Dedifferentiated amniotic fluid mesenchymal stem cell (primary cell): Measurements from ENCODE around the gene SPATA22.
"Not testable (repeated sequence)": the region's sequence is repeated elsewhere in the genome, so short reads cannot be mapped to it uniquely, and the experiment has no call there.

ENCODE experiments used
- DNase-seq: peaks from one replicate; pipeline ENCODE4 v3.0.0-alpha.2; 2016; ENCODE audit errors: extremely low spot score

SPATA22 gene

DNA sequence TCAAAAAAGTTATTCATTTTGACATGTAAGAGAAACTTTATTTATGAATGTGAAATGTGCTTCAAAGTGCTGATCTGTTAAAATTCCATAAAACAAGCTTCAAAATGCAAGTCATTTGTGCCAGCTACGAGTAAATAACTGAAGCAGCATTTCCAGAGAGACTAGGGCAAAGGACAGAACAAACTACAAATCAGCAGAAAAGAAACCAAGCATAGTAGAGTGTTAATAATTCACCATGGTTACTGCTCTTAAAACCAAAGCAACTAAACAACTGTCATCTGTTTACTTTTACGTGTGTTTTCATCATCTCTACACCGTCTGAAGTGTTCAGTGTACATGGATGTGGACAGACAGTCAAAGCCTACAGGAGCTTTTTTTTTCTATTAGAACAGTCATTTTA, 2.6 kb upstream of the SPATA22 start:
- no peak for DNase-seq

DNA sequence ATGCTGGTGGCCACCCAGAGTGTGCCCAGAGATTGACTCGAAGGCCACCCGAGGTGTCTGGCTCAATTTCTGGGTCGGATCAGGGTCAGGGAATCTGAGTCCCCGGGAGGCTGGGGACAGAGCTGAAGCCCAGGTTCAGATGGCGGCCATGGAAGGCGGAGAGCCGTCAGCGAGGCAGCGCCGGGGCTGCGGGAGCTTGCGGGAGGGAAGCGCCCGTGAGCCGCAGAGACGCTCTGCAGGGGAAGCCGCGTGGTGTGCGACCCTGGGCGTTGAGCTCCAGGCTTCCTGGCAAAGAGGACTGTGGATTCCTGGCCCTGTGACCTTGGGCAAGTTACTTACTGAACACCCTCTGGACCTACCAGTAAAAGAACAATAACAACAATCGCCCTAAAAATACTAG, 518 bp upstream of the SPATA22 start:
- DNase-seq: no peak

DNA sequence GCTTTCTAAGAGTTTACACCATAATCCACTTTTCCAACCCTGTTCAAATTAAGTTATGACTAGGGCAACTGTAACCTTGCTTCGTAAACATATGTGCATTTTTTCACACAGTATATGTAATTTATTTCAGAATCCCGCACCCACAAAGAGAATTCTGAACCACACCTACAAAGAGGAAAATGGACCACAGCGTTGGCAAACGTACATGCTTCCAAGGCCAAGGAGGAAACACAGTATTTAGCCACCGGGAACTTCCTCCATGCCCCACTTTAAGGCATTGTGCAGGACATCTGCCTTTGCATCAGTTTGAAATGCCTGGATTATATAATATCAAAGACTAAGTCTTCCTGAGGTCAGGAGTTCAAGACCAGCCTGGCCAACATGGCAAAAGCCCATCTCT, 2.1 kb downstream of the SPATA22 start:
- DNase-seq: no peak

DNA sequence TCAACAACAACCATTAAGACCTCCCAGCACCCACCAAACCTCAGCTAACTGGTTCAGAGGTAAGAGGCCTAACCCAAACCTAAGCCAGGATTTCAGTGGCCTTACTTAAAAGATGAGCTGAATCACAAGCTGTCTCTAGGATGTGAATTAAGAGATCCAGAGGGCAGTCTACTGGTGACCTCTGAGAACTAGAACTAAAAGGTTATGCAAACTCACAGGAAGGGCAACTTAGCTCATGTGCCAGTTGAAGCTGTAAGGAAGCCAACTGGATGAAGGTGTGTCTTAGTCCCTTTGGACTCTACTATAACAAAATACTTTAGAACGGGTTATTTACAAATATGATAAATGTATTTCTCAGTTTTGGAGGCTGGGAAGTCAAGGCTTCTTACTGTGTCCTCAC, 5.3 kb downstream of the SPATA22 start:
- not testable (repeated sequence) for DNase-seq

DNA sequence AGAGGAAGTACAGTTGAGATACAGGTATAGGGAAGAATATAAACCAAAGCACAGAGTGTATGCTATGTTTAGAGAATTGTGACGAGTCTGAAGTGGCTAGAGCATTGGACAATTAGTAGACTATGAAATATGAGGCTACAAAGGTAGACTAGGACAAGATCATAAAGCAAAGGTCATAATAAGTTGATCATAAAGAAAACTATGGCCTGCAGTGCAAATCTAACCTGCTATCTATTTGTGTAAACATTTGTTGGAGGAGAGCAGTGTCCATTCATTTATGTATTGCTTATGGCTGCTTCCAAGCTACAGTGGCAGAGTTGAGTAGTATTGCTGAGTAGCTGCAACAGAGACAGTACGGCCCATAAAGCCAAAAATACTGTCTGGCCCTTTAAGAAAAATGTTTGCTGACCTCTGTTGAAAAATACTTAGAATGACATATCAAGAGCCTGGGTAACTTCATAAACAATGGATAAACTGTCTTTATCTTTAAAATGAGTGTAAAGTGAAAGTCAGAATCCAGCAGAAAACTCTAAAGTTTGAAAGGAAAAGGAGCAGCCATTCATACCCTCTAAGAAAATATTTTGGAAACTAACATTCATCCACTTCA, 23.5 kb downstream of the SPATA22 start:
- DNase-seq: no peak

DNA sequence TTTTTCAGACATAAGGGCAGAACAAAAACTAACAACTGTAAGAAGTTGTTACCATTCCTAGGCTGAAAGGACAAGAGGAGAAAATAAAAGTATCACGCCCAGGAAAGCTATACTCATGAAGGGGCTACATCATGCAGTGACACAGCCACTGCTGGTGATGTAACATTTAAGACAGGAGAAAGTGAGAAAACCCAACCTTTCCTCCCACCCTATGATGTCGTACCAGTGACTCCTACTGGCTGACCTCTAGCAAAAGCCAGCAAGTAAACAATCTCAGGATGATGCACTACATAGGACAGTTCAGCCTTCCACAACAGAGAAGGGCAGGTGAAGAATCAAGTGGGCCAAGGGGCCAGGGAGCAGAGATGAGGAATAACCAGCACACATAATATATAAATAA, 24.0 kb downstream of the SPATA22 start:
- DNase-seq: no peak

DNA sequence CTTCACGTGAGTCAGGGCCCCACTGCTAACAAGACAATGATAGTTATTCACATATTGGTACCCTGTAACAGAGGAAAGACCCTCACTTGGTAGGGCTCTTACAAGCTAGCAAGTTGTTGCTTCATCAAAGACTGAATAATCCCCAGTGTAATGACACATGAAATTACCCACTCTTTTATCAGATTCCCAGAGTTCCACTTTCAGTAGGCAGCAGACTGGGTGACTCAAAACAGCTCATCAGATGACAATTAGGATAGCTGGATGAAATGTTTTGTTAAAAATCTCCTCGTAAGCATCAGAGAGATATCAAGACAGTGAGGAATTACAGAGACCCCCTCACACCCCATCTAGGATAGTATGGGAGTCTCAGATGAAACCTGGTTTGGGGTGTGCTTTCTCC, 31.2 kb downstream of the SPATA22 start:
- DNase-seq: no peak

DNA sequence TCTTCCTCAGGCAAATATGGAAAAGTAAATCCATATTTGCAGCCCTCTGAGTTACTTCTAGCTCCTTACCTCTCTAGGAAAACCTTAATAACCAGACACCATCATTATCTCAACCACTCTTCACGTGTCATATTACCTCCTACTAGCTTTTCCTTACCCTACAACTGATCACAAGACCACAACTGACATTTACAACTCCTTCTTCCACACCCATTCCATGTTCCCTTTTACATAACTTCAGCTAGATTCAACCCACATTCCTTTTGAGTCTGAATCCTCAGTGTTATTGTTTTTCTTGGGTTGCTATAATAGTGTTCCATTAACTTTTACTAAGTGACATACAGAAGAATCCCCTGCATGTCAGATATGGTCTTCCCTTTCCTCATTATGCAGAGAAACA, 33.3 kb downstream of the SPATA22 start:
- no peak for DNase-seq

DNA sequence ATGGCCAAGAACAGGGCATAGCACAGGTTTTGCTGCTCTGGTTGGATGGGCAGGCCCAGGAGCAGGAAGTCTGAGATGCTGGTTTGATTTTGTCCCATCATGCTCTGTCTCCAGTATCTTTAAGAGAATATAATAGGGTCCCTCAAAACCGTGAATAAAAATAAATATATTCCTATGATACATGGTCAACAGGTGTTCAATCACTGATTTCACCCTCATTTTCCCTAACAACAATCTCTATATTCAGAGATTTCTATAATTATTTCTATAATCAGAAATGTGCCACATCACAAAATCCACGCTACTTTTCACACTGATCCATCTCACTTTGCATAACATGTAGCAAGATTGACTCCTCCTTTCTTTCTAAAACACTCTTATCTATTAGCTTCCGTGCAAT, 37.9 kb downstream of the SPATA22 start, which contains the start of gene OR1E2:
TSS of gene OR1E2 (minus strand) at position 101 of the 400 bp plus-strand sequence. CDS start at position 101, 0 bp downstream.
- DNase-seq: no peak

DNA sequence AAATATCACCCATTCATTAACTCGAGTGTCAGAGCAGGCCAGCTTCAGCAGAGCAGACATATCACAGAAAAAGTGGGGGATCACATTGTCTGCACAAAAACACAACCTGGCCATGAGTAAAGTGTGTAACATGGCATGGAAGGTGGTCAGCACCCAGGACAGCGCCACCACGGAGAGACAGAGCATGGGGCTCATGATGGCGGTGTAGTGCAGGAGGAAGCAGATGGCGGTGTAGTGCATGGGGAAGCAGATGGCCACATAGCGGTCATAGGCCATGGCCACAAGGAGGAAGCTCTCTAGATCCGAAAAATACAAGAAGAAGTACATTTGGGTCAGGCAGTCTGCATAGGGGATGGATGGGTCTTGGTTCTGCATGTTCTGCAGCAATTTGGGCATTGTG, 38.4 kb downstream of the SPATA22 start:
- DNase-seq: not testable (repeated sequence)

DNA sequence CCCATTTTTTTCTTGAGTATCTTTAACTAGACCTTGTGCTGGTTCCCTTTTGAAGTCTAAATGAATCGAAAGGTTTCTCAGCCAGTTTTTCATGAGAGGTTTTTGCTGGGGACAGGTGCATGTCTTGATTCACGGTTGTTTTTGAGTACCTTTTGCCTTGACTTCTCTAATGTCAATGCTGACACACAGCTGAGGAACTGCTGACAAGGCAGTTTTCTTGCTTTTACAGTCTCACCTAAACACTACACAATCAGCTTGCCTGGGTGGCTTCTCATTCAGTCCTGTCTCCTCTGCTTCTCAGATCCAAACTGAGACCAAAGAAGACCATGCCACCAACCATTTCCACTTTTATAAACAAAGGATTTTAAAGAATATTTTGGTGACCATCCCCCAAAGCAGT, 53.4 kb downstream of the SPATA22 start:
- no peak for DNase-seq

DNA sequence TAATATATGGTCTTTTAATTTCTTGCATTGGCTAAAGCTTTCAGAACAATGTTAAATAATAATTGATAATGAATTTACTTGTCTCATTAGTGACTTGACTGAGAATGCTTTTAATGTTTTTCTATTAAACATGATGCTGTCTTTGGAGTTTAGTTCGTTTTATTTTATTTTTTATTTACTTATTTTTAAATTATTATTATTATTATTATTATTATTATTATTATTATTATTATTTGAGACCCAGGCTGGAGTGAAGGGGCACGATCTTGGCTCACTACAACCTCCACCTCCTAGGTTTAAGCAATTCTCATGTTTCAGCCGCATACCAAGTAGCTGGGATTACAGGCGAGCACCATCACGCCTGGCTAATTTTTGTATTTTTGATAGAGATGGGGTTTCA, 56.0 kb downstream of the SPATA22 start:
- no peak for DNase-seq

DNA sequence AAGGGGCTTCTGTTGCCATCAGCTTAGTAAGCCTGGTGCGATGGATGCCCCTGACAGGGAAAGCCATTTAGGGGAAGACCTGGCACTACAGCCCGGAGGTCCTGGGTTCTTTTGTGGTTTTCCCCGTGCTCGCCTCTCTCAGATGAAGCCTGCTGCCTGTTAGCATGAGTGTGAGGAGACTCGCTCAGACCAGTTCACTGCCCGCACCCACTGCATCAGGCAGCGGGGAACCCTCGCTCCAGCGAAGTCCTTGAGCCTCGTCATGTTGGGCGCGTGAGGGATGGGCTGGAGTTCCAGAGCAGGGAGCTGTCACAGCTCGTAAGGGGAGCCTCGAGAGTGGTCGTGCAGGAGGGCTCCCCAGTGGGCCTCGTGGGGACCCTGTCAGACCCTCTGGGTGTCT, 59.4 kb downstream of the SPATA22 start:
- DNase-seq: not testable (repeated sequence)

DNA sequence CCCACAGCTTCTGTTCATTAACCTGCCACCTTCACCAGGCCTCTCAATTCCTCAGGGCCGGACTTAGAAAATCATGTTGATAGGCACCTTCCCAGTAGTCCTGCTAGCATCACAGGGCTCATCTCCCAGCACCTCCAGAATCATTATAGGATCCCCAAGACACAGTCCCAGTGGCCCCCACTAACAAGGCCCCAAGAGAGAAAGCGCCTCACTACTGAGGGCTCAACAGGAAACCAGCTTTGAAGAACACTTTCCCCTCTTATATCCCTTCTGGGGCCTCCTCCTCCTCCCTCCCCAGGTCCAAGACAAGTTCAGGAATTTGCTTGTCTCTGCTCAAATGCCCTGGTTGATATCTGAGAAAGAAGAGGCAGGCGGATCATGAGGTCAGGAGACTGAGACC, 60.5 kb downstream of the SPATA22 start, which contains the start of gene OR3A3:
TSS of gene OR3A3 (plus strand) at position 301 of the 400 bp plus-strand sequence.
- DNase-seq: no peak

DNA sequence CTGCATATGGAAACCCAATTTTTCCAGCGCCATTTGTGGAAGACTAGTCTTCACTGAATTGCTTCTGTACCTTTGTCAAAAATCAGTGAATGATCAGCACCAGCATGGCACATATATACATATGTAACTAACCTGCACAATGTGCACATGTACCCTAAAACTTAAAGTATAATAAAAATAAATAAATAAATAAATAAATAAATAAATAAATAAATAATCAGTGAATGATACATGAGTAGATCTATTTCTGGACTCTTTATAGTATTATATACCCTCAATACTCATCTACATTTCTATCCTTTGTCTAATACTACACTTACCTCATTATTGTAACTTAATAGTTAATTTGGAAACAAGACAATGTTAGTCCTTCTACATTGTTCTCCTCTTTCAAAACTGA, 67.8 kb downstream of the SPATA22 start:
- DNase-seq: not testable (repeated sequence)

DNA sequence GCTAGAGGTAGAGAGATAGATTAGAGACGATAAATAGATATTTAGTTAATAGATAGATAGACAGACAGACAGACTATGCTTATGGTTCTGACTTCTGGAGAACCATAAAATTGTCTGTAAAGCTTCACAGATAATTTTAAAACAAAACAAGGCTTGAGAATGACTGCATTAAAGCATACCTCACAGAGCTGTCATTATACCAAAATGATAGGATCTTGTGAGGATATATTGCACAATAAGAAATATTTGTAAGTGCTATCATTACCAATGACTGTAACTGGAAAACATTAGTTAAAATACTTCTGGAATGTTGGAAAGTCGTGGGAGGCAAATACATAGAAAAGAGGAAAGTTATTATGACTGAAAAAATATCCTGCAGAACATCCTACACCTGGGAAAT, 69.8 kb downstream of the SPATA22 start:
- no peak for DNase-seq

DNA sequence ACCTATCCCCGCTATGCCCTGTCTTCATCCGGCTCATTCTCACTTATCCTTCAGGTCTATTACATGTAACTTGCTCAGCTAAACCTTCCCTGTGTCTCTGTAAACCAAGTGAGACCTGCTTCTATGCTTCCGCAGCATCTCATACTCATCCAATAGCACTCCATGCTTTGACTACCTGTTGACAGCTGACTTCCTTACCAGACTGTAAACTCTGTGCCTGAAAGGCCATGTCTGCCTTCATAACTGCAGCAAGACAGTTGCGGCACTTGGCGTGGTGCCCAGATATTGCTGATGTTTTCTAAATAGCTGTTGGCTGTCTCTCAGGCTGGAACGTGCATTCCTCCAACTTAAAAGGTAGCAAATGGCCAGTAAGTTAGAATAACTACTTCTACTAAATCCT, 71.6 kb downstream of the SPATA22 start:
- DNase-seq: no peak

DNA sequence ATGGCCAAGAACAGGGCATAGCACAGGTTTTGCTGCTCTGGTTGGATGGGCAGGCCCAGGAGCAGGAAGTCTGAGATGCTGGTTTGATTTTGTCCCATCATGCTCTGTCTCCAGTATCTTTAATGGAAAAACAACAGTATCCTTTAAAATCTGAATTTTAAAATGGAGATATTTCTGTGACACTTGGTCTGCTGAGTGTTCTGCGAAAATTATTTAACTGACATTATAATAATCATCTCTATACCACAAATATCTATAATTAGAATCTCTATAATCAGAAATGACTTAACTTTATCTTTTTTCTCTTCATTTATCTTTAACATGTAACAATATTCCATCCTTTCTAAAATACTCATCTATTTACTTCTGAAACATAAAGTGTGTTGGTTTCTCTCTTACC, 73.3 kb downstream of the SPATA22 start, which contains the start of gene OR1E1:
TSS of gene OR1E1 (minus strand) at position 101 of the 400 bp plus-strand sequence. CDS start at position 101, 0 bp downstream.
- DNase-seq: no peak

DNA sequence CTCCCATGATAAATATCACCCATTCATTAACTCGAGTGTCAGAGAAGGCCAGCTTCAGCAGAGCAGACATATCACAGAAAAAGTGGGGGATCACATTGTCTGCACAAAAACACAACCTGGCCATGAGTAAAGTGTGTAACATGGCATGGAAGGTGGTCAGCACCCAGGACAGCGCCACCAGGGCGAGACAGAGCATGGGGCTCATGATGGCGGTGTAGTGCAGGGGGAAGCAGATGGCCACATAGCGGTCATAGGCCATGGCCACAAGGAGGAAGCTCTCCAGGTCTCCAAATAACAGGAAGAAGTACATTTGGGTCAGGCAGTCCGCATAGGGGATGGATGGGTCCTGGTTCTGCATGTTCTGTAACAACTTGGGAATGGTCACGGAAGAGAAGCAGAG, 73.8 kb downstream of the SPATA22 start:
- not testable (repeated sequence) for DNase-seq
